Central memory CD8-positive, alpha-beta T cell (primary cell): ENCODE data around the gene BAHCC1.

ENCODE experiments used
- ATAC-seq: fragments of 150-1000 bp; cut with Tn5 transposase; replicated peaks from 2 replicates; pipeline ENCODE4 v1.10.0; 2022; ENCODE audit warnings: mild to moderate bottlenecking, moderate FRiP score, moderate number of reproducible peaks; ENCODE audit not compliant: poor library complexity, severe bottlenecking; ENCODE audit errors: extremely low read depth
- DNase-seq, 2 donors: peaks; one replicate each; pipeline ENCODE4 v3.0.0; 2021; ENCODE audit warnings: low spot score in 2 of 2
- H3K27ac Mint-ChIP-seq: one replicate; pipeline ENCODE4 v1.8.0; 2022; ENCODE audit warnings: low read depth, mild to moderate bottlenecking, moderate library complexity, mixed read lengths
- H3K27me3 Mint-ChIP-seq: one replicate; pipeline ENCODE4 v1.8.0; 2022; ENCODE audit warnings: mixed read lengths
- H3K36me3 Mint-ChIP-seq: one replicate; pipeline ENCODE4 v1.8.0; 2022; ENCODE audit warnings: mild to moderate bottlenecking, moderate library complexity, mixed read lengths; ENCODE audit not compliant: insufficient read depth
- H3K4me1 Mint-ChIP-seq: one replicate; pipeline ENCODE4 v1.8.0; 2022; ENCODE audit warnings: mixed read lengths
- H3K4me3 Mint-ChIP-seq: one replicate; pipeline ENCODE4 v1.8.0; 2022; ENCODE audit warnings: mild to moderate bottlenecking, moderate library complexity, mixed read lengths
- H3K9me3 Mint-ChIP-seq: one replicate; pipeline ENCODE4 v1.8.0; 2022; ENCODE audit warnings: mixed read lengths

Gene BAHCC1

DNA sequence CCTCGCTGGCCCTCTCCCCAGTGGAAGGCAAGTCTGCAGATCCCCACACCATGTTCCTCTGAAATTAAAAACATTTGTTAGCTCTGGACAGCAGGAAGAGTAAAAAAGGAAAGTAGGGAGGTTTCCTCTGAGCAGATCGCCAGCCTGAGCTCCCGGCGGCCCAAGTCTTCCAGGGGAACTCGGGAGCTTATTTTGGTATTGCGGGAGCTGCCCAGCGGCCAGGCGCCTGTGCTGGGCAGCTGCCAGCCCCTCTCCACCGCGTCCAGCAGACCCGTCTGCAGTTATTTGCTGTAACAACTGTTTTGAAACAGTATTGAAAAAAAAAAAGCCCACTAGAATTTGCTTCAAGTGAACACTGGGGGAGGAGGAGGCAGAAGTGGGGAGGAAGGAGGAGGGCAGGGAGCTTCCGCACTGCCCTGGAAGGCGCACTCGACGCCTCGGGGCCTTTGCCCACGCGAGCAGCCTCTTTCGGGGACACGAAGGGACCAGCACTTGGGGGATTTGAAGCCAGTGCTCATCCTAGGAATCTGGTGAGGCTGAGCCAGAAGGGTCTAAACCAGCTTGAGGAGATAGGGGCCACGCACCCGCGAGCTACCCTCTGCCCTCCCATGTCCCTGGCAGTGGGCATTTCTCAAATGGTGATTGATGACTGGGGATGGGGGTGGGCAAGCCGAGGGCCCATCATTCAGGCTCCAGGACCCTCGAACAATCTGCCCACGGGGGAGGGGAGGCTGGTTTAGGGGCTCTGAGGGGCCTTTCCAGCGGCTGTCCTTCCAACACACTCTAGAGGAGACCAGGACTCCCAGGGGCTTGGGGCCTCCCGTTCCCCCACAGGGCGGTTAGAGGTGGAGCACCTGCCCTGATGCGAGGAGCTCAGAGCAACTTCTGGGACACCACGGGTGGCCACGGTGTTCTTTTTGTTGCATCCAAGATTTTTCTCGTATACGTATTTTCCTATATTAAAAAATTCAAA, 3.0 kb upstream of the BAHCC1 start:
- Mint-ChIP-seq H3K36me3 (peaks cover 21% of the 10 kb centered on the region), H3K4me1 (peaks cover 13% of the 10 kb centered on the region), H3K27ac (no peak overlapping the region), H3K27me3 (peaks cover 65% of the 10 kb centered on the region), H3K9me3 (no peaks in the 10 kb centered on the region), H3K4me3 (peak overlapping the region; percentile 37)
- ATAC-seq, result no peak
- no peak for DNase-seq

DNA sequence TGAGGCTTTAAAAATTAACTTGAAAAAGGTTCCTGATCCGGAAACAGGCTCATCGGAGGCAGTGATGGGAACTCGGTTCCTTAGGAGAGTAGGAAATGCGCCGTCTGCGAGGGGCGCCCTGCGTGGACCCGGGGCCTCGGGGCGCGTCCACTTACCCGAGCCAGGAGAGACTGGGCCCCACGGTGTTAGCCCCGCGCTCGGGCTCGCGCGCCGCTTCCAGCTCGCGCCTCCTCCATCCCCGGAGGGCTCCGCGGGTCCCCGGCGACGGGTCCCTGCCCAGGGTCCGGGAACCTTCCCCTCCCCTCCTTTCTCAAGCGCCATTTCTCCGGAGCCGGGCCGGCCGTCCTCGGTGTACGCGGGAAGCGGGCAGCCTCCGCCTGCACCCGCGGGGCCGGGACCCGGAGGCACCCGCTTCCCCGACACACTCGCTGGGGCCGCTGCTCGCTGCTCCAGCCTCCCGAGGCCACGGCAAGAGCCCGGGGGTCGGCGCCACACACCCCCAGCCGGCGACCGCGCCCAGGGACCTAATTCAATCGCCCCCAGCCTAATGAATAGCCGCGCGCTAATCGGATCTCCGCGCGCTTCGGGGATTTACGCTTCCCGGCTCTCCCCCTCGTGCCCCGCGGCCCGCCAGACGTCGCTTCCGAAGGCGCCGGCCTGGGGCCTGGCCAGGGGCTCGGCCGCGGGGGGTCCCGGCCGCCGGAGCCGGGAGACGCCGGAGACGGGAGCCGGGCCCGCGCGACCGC, 2.2 kb upstream of the BAHCC1 start:
- Mint-ChIP-seq H3K4me1 (peaks cover 13% of the 10 kb centered on the region), H3K36me3 (peaks cover 25% of the 10 kb centered on the region), H3K9me3 (no peaks in the 10 kb centered on the region), H3K27ac (no peak overlapping the region), H3K27me3 (peaks cover 64% of the 10 kb centered on the region), H3K4me3 (peak overlapping the region; percentile 37)
- ATAC-seq (no peak), DNase-seq (no peak)

DNA sequence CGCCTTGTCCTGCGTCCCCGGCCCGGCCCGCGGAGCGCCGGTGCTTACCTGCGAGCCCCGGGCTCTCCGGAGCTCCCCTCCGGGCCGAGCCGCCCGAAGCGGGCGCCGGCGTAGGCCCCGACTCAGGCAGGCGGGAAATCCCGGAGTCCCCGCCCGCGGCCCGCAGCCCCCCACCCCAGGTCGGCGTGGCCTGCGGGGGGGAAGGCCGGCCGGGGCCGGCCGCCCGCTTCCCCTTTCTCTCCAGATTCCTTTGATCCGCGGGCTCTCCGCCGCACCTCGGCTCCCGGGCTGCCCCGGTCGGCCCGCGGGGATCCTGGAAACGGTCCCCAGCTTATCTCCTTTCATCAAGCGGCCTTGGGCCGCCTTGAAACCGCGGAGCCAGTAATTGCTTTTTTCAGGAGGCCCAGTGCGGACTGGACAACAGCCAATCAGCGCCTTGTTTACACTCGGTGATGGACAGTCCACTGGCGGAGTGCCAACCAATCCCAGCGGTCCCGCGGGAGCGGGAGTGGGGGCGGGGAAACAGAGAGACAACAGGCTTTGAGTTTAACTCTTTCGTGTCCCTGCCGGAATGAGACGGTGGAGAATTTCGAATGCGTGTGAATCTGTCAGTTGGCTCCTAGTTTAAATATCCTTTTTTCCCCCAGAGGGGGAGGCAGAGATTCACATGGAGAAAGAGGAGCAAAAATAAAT, 1.4 kb upstream of the BAHCC1 start:
- Mint-ChIP-seq H3K36me3 (peaks cover 29% of the 10 kb centered on the region), H3K4me1 (peaks cover 15% of the 10 kb centered on the region), H3K4me3 (peak overlapping the region; percentile 63), H3K27me3 (peaks cover 64% of the 10 kb centered on the region), H3K27ac (peak overlapping the region; percentile 88), H3K9me3 (no peaks in the 10 kb centered on the region)
- DNase-seq, result no peak
- ATAC-seq, result no peak

DNA sequence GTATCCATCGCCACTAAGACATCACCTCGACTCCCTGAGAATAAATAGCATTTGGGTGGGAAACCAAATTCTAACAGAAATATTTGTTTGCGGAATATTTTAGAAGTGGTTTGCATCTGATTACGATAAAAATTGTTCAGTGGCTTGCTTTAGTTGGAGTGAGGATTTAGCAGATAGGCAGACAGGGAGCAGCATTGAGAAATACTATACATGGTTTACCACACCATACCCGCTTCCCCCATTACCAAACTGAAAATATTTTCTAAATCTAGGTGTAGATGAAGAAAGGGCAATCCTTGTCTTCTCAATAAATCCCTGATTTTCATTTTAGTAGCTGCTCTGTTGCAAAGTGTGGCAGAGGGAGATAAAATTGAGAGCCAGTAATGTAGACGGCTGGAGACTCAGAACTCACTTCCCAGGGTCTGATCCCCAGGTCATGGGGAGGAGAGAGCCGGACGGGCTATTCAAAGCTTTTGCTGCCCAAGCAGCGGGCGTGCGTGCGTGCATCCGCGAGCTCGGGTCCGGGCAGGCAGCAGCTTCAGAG, 808 bp upstream of the BAHCC1 start:
- Mint-ChIP-seq H3K27me3 (peaks cover 68% of the 10 kb centered on the region), H3K36me3 (peaks cover 31% of the 10 kb centered on the region), H3K4me1 (peaks cover 18% of the 10 kb centered on the region), H3K27ac (peak overlapping the region; percentile 88), H3K9me3 (no peaks in the 10 kb centered on the region), H3K4me3 (peak overlapping the region; percentile 63)
- no peak for DNase-seq
- ATAC-seq, result no peak

DNA sequence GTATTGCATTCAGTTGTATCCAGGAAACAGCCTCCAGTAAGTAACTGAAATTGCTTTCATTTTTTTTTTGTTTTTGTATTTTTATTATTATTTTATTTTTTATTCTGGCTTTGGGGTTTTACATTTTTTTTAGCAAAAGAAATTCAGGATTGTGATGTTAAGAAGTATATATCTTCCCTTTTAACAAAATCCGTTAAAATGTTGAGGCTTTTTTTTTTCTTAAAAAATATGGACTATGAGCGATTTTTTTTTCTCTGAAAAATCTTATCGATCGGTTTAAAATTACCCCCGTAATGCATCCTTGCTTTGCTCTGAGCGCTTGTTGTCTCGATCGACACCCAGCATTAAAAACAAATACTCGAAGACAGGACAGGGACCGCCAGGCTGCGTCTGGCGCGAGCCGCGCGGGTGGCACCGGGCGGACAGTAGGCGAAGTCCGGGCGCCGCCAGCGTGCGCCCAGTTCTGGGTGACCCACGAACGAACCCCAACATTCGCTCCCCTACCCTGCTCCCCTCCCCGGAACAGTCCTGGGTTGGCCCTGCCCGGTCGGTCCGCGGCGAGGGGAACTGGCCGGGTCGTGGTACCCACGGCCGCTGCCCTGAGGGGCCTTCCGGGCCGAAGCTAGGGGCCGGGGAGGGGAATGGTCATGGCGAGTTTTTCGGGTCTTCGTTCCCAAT, 482 bp downstream of the BAHCC1 start:
- H3K9me3 Mint-ChIP-seq, result no peaks in the 10 kb centered on the region
- peaks cover 23% of the 10 kb centered on the region for H3K4me1 Mint-ChIP-seq
- peak overlapping the region; percentile 88 for H3K27ac Mint-ChIP-seq
- peak overlapping the region; percentile 63 for H3K4me3 Mint-ChIP-seq
- peaks cover 34% of the 10 kb centered on the region for H3K36me3 Mint-ChIP-seq
- ATAC-seq (no peak), DNase-seq (no peak)
- peaks cover 67% of the 10 kb centered on the region for H3K27me3 Mint-ChIP-seq

DNA sequence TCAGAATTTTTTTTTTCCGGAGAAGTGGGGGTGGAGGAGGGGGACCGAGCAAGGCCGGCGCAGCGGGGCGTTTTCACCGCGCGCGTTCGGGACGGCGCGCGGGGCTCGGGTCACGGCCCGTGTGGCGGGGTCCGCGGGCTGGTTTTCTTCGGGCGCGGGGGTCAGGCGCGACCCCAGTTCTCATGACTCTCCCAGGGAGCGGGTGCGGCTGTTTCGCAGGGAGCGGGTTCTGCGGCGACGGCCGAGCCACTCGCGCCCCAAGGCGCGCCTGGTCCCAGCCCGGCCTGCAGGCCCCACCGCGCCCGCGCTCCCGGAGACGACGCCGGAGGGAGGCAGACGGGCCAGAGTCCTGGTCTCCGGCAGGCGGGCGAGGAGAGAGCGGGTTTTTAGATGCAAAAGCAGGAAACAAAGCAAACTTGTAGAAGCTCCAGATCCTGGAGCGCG, 1.0 kb downstream of the BAHCC1 start:
- Mint-ChIP-seq H3K9me3 (no peaks in the 10 kb centered on the region), H3K36me3 (peaks cover 34% of the 10 kb centered on the region), H3K4me3 (peak overlapping the region; percentile 42), H3K27me3 (peaks cover 67% of the 10 kb centered on the region), H3K27ac (peak overlapping the region; percentile 67), H3K4me1 (peaks cover 23% of the 10 kb centered on the region)
- no peak for ATAC-seq
- DNase-seq, result no peak

DNA sequence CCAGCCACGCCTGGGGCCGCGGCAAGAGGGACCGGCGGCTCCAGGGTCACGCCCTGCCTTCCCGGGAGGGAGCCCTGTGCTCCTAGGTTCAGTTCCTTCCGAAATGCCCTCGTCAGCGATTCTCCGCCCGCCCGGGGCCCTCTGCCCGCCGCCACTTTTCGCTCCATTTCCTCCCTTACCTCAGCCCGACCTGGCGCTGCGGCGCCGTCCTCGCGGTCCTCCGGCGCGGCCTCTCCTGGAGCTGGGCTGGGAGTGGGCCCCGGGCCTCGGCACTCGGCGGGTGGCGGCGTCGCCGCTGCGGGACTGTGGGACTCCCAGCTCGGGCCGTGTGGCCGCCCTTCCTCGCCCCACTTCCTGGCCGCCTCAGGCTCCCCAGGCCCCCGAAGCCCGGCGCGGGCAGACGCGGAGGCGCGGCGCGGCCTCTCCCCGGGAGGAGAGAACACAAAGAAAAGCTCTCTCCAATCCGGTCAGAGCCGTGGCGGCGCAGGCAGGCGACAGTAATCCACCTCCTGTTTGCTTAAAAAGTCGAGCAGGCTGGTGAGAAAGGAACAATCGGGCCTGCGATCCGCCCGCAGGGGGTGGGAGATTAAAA, 1.6 kb downstream of the BAHCC1 start:
- no peak for DNase-seq
- Mint-ChIP-seq H3K27ac (peak overlapping the region; percentile 67), H3K9me3 (no peaks in the 10 kb centered on the region), H3K4me1 (peaks cover 23% of the 10 kb centered on the region), H3K36me3 (peaks cover 35% of the 10 kb centered on the region), H3K27me3 (peaks cover 67% of the 10 kb centered on the region), H3K4me3 (peak overlapping the region; percentile 42)
- no peak for ATAC-seq

DNA sequence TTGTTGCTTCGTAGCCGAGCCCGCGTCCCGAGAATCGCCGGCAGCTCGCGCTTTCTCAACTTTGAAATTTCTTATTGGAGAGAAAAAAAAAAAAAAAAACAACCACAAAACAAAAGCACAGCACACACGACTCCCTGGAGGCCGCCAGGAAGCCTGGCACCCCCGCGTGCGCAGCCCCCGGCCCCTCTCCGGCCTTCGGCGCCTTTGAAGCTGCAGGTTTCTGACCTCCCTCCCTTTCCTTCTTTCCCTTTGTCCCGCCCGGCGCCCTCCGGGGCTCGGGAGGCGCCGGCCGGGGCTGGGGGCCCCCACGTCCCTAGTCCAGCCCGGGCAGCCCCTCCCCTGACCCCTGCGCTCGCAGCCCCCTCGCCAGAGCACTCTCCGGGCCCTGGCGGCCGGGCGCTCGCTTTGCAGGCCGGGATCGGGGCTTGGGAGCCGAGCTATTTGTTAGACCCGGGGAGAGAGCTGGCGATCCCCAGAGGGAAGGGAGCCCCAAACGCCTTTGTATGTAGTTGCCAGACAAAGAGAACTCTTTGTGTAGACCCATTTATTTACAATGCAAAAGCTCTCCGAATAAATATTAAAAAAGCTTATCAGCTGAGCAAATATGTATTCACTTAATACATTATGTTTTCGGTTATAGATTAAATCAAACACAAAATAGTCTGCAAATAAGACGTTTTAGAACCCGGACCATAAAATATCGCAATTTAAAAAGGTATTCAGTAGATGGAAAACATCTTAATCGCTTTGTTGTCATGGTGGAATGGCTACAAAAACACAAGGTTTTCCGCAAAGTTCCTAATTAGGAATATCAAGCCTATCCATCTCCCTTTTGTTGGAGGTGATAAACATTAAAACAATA, 2.3 kb downstream of the BAHCC1 start:
- peak overlapping the region; percentile 67 for H3K27ac Mint-ChIP-seq
- H3K27me3 Mint-ChIP-seq, result peaks cover 67% of the 10 kb centered on the region
- no peak for DNase-seq
- H3K36me3 Mint-ChIP-seq, result peaks cover 31% of the 10 kb centered on the region
- ATAC-seq, result no peak
- H3K4me1 Mint-ChIP-seq, result peaks cover 23% of the 10 kb centered on the region
- H3K9me3 Mint-ChIP-seq, result no peaks in the 10 kb centered on the region
- H3K4me3 Mint-ChIP-seq, result peak overlapping the region; percentile 65

DNA sequence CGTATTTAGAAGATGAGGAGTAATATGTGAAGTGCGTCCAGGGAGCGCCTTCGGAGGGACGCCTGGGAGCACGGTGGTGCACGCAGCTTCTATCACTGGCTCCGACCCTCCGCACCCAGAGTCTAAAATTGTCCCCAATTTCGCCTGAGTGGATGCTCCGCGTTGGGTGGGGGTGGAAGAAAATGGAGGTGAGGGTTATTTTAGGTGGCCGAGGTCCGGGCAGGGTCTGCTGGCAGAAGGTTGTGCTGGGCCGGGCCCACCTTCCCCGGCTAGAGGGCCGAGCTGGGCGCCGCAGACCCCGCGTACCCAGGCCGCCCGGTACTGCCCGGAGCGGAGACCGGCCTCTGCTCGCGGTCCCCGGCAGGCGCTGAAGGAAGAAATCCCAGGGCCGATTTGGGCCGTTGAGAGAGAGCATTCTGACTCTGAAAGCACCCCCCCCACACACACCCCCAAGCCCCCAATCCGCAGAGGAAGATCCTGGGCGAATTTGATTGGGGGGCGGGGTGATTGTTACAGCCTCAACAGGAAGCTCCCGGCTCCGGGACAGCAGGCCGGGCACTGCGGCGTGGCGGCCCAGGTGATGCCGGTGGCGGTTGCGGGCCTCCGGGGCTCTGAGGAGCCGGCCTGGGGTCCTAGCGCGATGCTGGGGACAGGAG, 3.0 kb downstream of the BAHCC1 start:
- H3K27me3 Mint-ChIP-seq, result peaks cover 74% of the 10 kb centered on the region
- peaks cover 23% of the 10 kb centered on the region for H3K4me1 Mint-ChIP-seq
- ATAC-seq (no peak), DNase-seq (no peak)
- H3K36me3 Mint-ChIP-seq, result peaks cover 34% of the 10 kb centered on the region
- peak overlapping the region; percentile 68 for H3K27ac Mint-ChIP-seq
- H3K4me3 Mint-ChIP-seq, result peak overlapping the region; percentile 90
- H3K9me3 Mint-ChIP-seq, result no peaks in the 10 kb centered on the region

DNA sequence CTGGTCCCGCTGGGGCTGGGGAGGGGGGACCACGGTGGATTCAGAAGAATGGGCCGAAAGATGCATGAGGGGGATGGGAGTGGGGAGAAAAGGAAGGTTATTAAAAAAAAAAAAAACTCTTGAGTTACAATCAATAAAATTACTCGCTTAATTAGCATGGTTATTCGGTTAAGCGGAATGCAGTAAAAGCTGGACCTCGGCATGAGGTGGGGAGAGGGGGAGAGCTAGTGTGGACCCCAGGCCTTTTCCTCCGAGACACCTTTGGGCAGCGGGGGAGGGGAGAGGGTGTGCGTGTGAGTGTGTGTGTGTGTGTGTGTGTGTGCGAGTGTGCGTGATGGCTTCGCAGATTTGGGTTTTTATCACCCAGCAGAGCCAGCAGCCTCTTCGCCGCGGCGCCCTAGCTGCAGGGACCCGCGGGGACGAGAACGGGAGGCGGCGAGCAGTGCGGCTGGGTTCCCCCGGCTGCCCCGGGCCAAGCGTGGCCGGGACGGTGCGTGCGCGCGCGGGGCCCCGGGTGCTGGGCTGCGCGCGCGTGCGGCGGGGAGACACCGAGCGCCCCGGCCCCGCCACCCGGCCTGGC, 3.7 kb downstream of the BAHCC1 start:
- H3K27me3 Mint-ChIP-seq, result peaks cover 78% of the 10 kb centered on the region
- ATAC-seq, result no peak
- H3K36me3 Mint-ChIP-seq, result peaks cover 32% of the 10 kb centered on the region
- H3K27ac Mint-ChIP-seq, result peak overlapping the region; percentile 68
- H3K4me3 Mint-ChIP-seq, result peak overlapping the region; percentile 90
- H3K4me1 Mint-ChIP-seq, result peaks cover 22% of the 10 kb centered on the region
- no peak for DNase-seq
- H3K9me3 Mint-ChIP-seq, result no peaks in the 10 kb centered on the region
